IPS DF 6.9 (cell line): ENCODE data around the gene FAM184A.

Experiments used
- DNase-seq: peaks from one replicate; pipeline ENCODE4 v3.0.0-alpha.2; 2013; ENCODE audit warnings: low read depth, low spot score
- H3K27ac ChIP-seq: one replicate; pipeline ENCODE4 v1.5.1; 2013; ENCODE audit warnings: low read length, control low read depth
- H3K27me3 ChIP-seq: 2 replicates; pipeline ENCODE4 v1.6.1; 2013; ENCODE audit warnings: mild to moderate bottlenecking, low read length; ENCODE audit not compliant: control insufficient read depth, insufficient read depth
- H3K36me3 ChIP-seq: 2 replicates; pipeline ENCODE4 v1.6.1; 2013; ENCODE audit warnings: low read length; ENCODE audit not compliant: control insufficient read depth, insufficient read depth
- H3K4me1 ChIP-seq: 2 replicates; pipeline ENCODE4 v1.6.1; 2013; ENCODE audit warnings: low read length; ENCODE audit not compliant: control insufficient read depth, insufficient read depth
- H3K4me3 ChIP-seq: 2 replicates; pipeline ENCODE4 v1.5.1; 2013; ENCODE audit warnings: mild to moderate bottlenecking, low read length
- H3K9me3 ChIP-seq: 2 replicates; pipeline ENCODE4 v1.6.1; 2013; ENCODE audit warnings: low read length, inconsistent platforms; ENCODE audit not compliant: control insufficient read depth, insufficient read depth
- WGBS: extraction: QIAGEN DNeasy Blood & Tissue Kit; methylation state at CpG from one replicate; pipeline ENCODE4 v1.1.7; 2013; ENCODE audit warnings: mixed read lengths, missing lambda C conversion rate; ENCODE audit not compliant: insufficient read length, insufficient coverage; 5-methylcytosine and 5-hydroxymethylcytosine counted together

The FAM184A gene

DNA sequence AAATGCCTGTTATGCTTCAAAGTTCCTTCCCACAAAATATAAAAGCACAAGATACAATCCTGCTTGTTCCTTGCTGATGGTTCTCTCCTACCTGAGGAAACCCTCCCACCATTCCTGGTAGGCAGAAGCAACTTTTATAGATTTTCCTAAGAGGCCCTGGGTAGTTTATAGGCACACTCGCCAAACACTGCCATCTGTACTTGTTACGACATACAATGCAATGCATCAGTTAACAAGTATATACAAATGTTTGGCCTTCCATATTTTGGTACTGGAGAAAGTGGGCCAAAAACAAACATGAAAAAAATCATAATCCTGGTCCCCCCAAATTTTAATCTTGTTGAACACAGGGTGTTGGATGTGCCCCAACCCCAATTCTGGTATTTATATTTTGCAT, 160.1 kb downstream of the FAM184A start:
- no peak overlapping the region for H3K27ac ChIP-seq
- no CpG with 5 or more reads among the region's 2 CpGs for WGBS
- no peaks in the 10 kb centered on the region for H3K4me1 ChIP-seq
- H3K27me3 ChIP-seq, result no peaks in the 10 kb centered on the region
- DNase-seq, result no peak
- no peak overlapping the region for H3K4me3 ChIP-seq
- no peaks in the 10 kb centered on the region for H3K9me3 ChIP-seq
- H3K36me3 ChIP-seq, result peaks cover 3% of the 10 kb centered on the region; the same call in 1 of the 2 replicates

DNA sequence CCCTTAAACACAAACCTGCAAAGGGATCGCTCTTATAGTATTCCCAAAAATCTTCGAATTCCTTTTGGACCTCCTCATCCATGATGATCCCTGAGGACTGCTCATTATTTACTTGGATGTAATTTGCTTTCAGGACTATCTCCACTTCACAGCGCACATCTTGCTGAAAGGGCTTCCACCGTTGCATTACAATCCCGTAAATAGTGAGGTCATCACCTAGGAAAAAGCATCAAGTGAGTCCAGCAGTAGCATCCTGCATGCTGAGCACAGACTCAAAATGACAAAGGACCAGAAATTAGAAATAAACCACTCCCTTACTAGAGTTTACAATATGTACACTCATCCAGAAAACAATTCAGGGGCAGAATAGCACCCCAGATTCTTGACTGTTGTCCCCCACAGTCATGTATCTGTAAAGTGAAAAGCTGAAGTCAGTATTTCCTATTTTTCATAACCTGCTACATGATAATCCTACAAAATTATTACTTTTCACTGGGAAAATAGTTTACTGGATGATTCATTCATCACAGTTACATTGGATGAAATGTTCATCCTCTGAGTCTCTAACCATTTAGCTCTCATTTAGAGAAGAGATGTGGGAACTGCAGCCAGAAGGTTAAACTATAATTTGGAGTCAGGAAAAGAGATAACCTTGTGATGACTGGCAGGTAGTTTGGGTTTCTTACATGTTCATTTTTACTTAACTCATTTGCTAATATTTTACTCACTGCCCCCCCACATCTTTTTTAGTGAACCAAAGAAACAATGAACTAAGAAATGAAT, 160.7 kb downstream of the FAM184A start:
- DNase-seq, result no peak
- Histone ChIP-seq H3K4me1 (no peaks in the 10 kb centered on the region), H3K27ac (no peak overlapping the region), H3K27me3 (no peaks in the 10 kb centered on the region), H3K36me3 (peaks cover 3% of the 10 kb centered on the region; the same call in 1 of the 2 replicates), H3K4me3 (no peak overlapping the region), H3K9me3 (no peaks in the 10 kb centered on the region)
- no CpG with 5 or more reads among the region's 5 CpGs for WGBS

DNA sequence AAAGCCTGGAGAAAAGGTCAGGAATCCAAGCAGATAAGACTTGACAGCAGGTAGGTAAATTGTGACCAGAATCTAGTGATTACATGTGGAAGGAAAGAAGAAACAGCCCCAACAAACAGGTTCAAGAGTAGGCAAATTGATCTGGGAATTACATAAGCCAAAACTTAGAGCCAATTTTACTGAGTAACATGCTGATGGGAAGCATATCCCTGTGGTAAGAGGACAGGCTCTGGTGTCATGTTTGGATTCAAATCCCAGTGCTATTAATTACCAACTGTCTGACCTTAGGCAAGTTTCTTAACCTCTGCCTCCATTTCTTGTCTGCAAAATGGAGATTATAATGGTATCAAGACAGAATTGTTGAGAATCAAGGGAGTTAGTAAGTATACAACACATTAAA, 163.9 kb downstream of the FAM184A start:
- Histone ChIP-seq H3K4me1 (no peaks in the 10 kb centered on the region), H3K36me3 (peaks cover 3% of the 10 kb centered on the region; the same call in 1 of the 2 replicates), H3K4me3 (no peak overlapping the region), H3K27ac (no peak overlapping the region), H3K27me3 (no peaks in the 10 kb centered on the region), H3K9me3 (no peaks in the 10 kb centered on the region)
- no peak for DNase-seq

DNA sequence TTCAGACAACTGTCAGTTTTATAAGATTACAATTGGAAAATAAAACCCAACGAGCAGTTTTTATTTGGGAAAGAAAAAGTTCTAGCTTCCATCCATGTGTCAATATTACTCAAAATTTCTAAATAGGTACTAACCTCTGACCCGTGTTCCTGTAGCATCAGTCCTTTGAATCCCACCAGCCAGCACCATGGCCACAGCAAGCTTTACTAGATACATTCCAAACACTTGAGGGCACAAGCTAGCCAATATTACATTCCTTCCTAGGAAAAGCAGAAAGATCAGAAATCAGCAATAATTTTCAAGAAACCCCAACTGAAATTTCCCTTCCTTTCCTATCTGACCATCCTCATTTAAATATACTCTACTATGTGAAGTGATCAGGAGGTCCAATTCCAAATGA, 165.3 kb downstream of the FAM184A start:
- no peak overlapping the region for H3K4me3 ChIP-seq
- no peak for DNase-seq
- H3K9me3 ChIP-seq, result no peaks in the 10 kb centered on the region
- peaks cover 3% of the 10 kb centered on the region; the same call in 1 of the 2 replicates for H3K36me3 ChIP-seq
- no peaks in the 10 kb centered on the region for H3K27me3 ChIP-seq
- WGBS, result no CpG with 5 or more reads among the region's 2 CpGs
- no peak overlapping the region for H3K27ac ChIP-seq
- no peaks in the 10 kb centered on the region for H3K4me1 ChIP-seq

GRCh38 chr6:118912646-118913045, 165.8 kb downstream of the FAM184A start:
- Histone ChIP-seq H3K4me3 (no peak overlapping the region), H3K27ac (no peak overlapping the region), H3K27me3 (no peaks in the 10 kb centered on the region), H3K36me3 (peaks cover 3% of the 10 kb centered on the region; the same call in 1 of the 2 replicates), H3K9me3 (no peaks in the 10 kb centered on the region), H3K4me1 (no peaks in the 10 kb centered on the region)
- DNase-seq, result no peak
- WGBS, result no CpG with 5 or more reads among the region's 5 CpGs
